ENCODE data around the gene ZNF487. TPM values are rescaled to one million over a fixed set of nuclear protein-coding genes. Genes with fewer than 3 reads are reported as not detected.
"Not testable (repeated sequence)": the region's sequence is repeated elsewhere in the genome, so short reads cannot be mapped to it uniquely, and the experiment has no call there.

The ZNF487 gene
- total and polyA plus RNA-seq, 4 experiments from 2014 or later = 3.1 to 7.7 (median 5.2) TPM

DNA sequence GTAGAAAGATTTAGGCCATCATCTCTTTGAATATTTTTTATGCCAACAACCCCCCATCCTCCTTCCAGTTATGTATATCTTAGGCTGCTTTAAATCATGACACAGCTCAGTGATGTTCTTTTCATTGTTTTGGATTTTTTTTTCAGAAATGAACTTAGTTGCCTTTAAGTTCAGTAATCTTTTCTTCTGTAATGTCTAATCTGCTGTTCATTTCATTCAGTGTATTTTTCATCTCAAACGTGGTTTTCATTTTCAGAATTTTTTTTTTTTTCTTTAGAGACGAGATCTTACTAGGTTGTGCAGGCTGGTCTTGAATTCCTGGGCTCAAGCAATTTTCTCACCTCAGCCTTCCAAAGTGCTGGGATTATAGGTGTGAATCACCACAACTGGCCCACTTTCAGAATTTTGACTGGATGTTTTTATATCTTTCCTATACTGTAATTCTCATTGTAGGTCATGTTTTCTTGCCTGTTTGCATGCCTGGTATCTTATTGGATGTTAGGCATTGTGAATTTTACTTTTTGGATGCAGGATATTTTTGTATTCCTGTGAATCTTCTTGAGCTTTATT lies 8.1 kb downstream of the ZNF487 start:
- no peak for DNase-seq
- ChIA-PET POLR2A (ENCODE audit: partially characterized antibody) (interaction anchor here (1.4 kb wide), 1 partner anchor 10 kb away, joined by 4 read pairs; no protein-coding TSS in a partner anchor), CTCF (ENCODE audit: partially characterized antibody) (interaction anchor here (1.0 to 1.4 kb wide), 3 partner anchors 8 to 45 kb away, joined by 3 to 4 read pairs (median 3); no protein-coding TSS in a partner anchor)
- Mint-ChIP-seq H3K4me1 (peaks cover 7 to 11% (median 9%) of the 10 kb centered on the region in 4 donors), H3K4me3 (peak overlapping the region in 1 of 8 donors; percentile 10), H3K9me3 (peaks cover 0 to 5% (median 0%) of the 10 kb centered on the region in 8 donors), H3K36me3 (peaks cover 3 to 17% of the 10 kb centered on the region in 2 donors), H3K27me3 (no peaks in the 10 kb centered on the region), H3K27ac (peak overlapping the region in 3 of 7 donors; percentile 40 to 69 (median 61))
- Histone ChIP-seq H3K27me3 (ENCODE audit: insufficient read depth, low read length) (no peaks in the 10 kb centered on the region), H3K9me3 (ENCODE audit: control insufficient read depth in 1 of 2, low read length in 2 of 2) (peaks cover 0 to 3% of the 10 kb centered on the region in 2 donors), H3K36me3 (ENCODE audit: insufficient read depth, low read length) (no peaks in the 10 kb centered on the region), H3K27ac (ENCODE audit: low read depth, low read length) (no peak overlapping the region), H3K4me3 (ENCODE audit: low read length in 2 of 2) (no peak overlapping the region), H3K4me1 (ENCODE audit: insufficient read depth, low read length) (peaks cover 5% of the 10 kb centered on the region)
- intact Hi-C loops (cut with micrococcal nuclease) = no loop called here

DNA sequence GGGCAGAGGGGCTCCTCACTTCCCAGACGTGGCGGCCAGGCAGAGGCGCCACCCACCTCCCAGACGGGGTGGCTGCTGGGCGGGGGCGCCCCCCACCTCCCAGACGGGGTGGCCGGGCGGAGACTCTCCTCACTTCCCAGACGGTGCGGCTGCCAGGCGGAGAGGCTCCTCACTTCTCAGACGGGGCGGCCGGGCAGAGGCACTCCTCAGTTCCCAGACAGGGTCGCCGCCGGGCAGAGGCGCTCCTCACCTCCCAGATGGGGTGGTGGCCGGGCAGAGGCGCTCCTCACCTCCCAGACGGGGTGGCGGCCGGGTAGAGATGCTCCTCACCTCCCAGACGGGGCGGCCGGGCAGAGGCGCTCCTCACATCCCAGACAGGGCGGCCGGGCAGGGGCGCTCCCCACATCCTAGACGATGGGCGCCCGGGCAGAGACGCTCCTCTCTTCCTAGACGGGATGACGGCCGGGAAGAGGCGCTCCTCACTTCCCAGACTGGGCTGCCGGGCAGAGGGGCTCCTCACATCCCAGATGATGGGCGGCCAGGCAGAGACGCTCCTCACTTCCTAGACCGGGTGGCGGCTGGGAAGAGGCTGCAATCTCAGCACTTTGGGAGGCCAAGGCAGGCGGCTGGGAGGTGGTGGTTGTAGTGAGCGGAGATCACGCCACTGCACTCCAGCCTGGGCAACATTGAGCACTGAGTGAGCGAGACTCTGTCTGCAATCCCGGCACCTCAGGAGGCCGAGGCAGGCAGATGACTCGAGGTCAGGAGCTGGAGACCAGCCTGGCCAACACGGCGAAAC lies 9.5 kb downstream of the ZNF487 start:
- intact Hi-C loops (cut with micrococcal nuclease); H3K4me3 Mint-ChIP-seq; H3K27me3 ChIP-seq (ENCODE audit: insufficient read depth, low read length); H3K4me1 ChIP-seq (ENCODE audit: insufficient read depth, low read length); POLR2A ChIA-PET (ENCODE audit: partially characterized antibody); DNase-seq; H3K9me3 Mint-ChIP-seq; H3K9me3 ChIP-seq (ENCODE audit: control insufficient read depth in 1 of 2, low read length in 2 of 2); H3K27ac ChIP-seq (ENCODE audit: low read depth, low read length); H3K4me3 ChIP-seq (ENCODE audit: low read length in 2 of 2); H3K36me3 ChIP-seq (ENCODE audit: insufficient read depth, low read length); H3K27me3 Mint-ChIP-seq: not testable (repeated sequence)
- CTCF ChIA-PET (ENCODE audit: partially characterized antibody) = interaction anchor here (3.2 kb wide), 1 partner anchor 10 kb away, joined by 19 read pairs; the partner anchor contains the start of gene ZNF487
- Mint-ChIP-seq H3K27ac (peak overlapping the region in 1 of 7 donors; percentile 65), H3K36me3 (peaks cover 3 to 17% of the 10 kb centered on the region in 2 donors), H3K4me1 (peaks cover 5 to 11% (median 8%) of the 10 kb centered on the region in 4 donors)

DNA sequence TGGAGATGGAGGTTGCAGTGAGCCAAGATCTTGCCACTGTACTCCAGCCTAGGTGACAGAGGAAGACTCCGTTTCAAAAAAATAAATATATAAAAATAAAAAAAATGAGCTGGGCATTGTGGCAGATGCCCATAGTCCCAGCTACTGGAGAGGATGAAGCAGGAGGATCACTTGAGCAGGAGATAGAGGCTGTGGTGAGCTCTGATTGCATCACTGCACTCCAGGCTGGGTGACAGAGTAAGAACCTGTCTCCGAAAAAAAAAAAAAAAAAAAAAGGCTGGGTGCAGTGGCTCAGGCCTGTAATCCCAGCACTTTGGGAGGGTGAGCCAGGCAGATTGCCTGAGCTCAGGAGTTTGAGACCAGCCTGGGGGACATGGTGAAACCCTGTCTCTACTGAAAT lies 11.8 kb downstream of the ZNF487 start:
- H3K27ac ChIP-seq (ENCODE audit: low read depth, low read length) = no peak overlapping the region
- Mint-ChIP-seq H3K9me3 (peaks cover 0 to 5% (median 0%) of the 10 kb centered on the region in 8 donors), H3K36me3 (peaks cover 3 to 17% of the 10 kb centered on the region in 2 donors), H3K27me3 (no peaks in the 10 kb centered on the region), H3K27ac (no peak overlapping the region), H3K4me3 (no peak overlapping the region), H3K4me1 (peaks cover 25 to 34% (median 29%) of the 10 kb centered on the region in 4 donors)
- H3K4me3 ChIP-seq (ENCODE audit: low read length in 2 of 2) = no peak overlapping the region
- ChIA-PET POLR2A (ENCODE audit: partially characterized antibody) (interaction anchor here (0.7 to 1.5 kb wide), 5 partner anchors 8 to 53 kb away, joined by 3 to 11 read pairs (median 3); partner anchors contain the start of gene ZNF487), CTCF (ENCODE audit: partially characterized antibody) (interaction anchor here (0.7 to 3.2 kb wide), 3 partner anchors 13 to 41 kb away, joined by 3 to 19 read pairs (median 5); partner anchors contain the start of gene ZNF487)
- H3K4me1 ChIP-seq (ENCODE audit: insufficient read depth, low read length) = peaks cover 32% of the 10 kb centered on the region
- DNase-seq = no peak
- H3K9me3 ChIP-seq (ENCODE audit: control insufficient read depth in 1 of 2, low read length in 2 of 2) = peaks cover 0 to 3% of the 10 kb centered on the region in 2 donors
- intact Hi-C loops (cut with micrococcal nuclease) = no loop called here
- H3K36me3 ChIP-seq (ENCODE audit: insufficient read depth, low read length) = no peaks in the 10 kb centered on the region
- no peaks in the 10 kb centered on the region for H3K27me3 ChIP-seq (ENCODE audit: insufficient read depth, low read length)

DNA sequence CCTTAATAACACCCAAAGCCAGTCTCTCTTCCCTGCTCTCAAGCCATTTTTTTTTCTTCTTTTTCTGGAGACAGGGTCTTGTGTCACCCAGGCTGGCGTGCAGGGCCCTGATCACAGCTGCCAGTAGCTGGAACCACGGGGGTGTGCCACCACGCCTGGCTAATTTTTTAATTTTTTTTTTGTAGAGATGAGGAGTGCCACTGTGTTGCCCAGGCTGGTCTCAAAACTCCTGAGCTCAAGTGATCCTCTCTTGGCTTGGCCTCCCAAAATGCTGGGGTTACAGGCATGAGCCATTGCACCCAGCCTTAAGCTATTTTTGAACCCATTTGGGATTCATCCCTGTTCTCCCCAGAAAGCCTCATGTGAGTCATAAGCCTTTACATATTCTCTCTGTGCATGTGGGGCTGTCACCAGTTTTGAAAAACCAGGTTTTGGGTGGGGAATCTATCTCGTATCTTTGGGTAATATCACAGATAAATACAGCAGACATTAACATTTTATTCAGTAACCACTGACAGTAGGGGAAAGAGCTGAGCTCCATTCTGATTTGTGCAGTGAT lies 15.5 kb downstream of the ZNF487 start:
- no peaks in the 10 kb centered on the region for H3K9me3 ChIP-seq (ENCODE audit: control insufficient read depth in 1 of 2, low read length in 2 of 2)
- H3K4me3 ChIP-seq (ENCODE audit: low read length in 2 of 2) = peak overlapping the region in 1 of 2 donors; percentile 13
- ChIA-PET CTCF (ENCODE audit: partially characterized antibody) (interaction anchor here (0.7 to 1.8 kb wide), 8 partner anchors 8 to 48 kb away, joined by 3 to 6 read pairs (median 4); no protein-coding TSS in a partner anchor), POLR2A (ENCODE audit: partially characterized antibody) (interaction anchor here (0.9 to 2.2 kb wide), 10 partner anchors 25 to 315 kb away, joined by 3 to 16 read pairs (median 4); partner anchors contain the start of gene CSGALNACT2)
- Mint-ChIP-seq H3K4me3 (peak overlapping the region; percentile 70 to 88 (median 80)), H3K4me1 (peaks cover 34 to 51% (median 44%) of the 10 kb centered on the region in 4 donors), H3K9me3 (peaks cover 0 to 3% (median 0%) of the 10 kb centered on the region in 8 donors), H3K27me3 (no peaks in the 10 kb centered on the region), H3K36me3 (peaks cover 4% of the 10 kb centered on the region in 2 donors), H3K27ac (peak overlapping the region; percentile 92 to 97 (median 94))
- no peaks in the 10 kb centered on the region for H3K36me3 ChIP-seq (ENCODE audit: insufficient read depth, low read length)
- DNase-seq = no peak
- H3K4me1 ChIP-seq (ENCODE audit: insufficient read depth, low read length) = peaks cover 52% of the 10 kb centered on the region
- H3K27me3 ChIP-seq (ENCODE audit: insufficient read depth, low read length) = no peaks in the 10 kb centered on the region
- peak overlapping the region; percentile 54 for H3K27ac ChIP-seq (ENCODE audit: low read depth, low read length)
- intact Hi-C loops (cut with micrococcal nuclease) = loop anchor here (1.0 kb wide), 1 partner anchor 15 kb away; the partner anchor contains the start of gene ZNF487

DNA sequence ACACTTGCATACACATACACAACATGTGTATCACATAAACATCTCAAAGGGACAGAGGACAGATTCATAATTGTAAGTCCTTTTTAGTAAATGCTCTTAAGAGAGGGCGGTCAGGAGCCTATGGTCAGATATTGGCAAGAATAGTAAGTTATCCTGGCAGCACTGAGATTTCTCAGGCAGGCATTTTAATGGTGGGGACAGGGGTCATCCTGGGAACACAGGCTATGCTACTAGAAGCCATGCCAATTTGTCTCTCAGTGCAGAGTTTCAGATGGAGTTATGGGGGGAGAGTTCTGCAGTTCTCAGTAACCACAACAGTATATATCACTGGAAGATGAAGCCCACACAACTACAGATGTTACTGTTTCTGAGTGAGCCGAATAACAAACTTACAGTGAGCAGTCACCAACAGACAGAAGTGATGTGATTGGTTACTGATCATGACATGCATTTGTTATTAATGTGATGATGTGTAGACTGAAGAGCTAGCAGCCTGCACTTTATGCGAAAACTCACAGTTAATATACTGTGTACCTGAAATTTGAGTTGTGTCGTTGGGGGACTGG lies 16.4 kb downstream of the ZNF487 start:
- H3K36me3 ChIP-seq (ENCODE audit: insufficient read depth, low read length) = no peaks in the 10 kb centered on the region
- DNase-seq = no peak
- peaks cover 52% of the 10 kb centered on the region for H3K4me1 ChIP-seq (ENCODE audit: insufficient read depth, low read length)
- no peaks in the 10 kb centered on the region for H3K9me3 ChIP-seq (ENCODE audit: control insufficient read depth in 1 of 2, low read length in 2 of 2)
- H3K27ac ChIP-seq (ENCODE audit: low read depth, low read length) = peak overlapping the region; percentile 54
- Mint-ChIP-seq H3K27me3 (no peaks in the 10 kb centered on the region), H3K4me3 (peak overlapping the region in 7 of 8 donors; percentile 64 to 88 (median 83)), H3K36me3 (peaks cover 0 to 4% of the 10 kb centered on the region in 2 donors), H3K27ac (peak overlapping the region; percentile 92 to 97 (median 94)), H3K9me3 (no peaks in the 10 kb centered on the region), H3K4me1 (peaks cover 37 to 56% (median 48%) of the 10 kb centered on the region in 4 donors)
- intact Hi-C loops (cut with micrococcal nuclease) = no loop called here
- no peak overlapping the region for H3K4me3 ChIP-seq (ENCODE audit: low read length in 2 of 2)
- no peaks in the 10 kb centered on the region for H3K27me3 ChIP-seq (ENCODE audit: insufficient read depth, low read length)
- ChIA-PET CTCF (ENCODE audit: partially characterized antibody) (interaction anchor here (1.1 to 1.8 kb wide), 4 partner anchors 9 to 105 kb away, joined by 3 to 6 read pairs (median 4); no protein-coding TSS in a partner anchor), POLR2A (ENCODE audit: partially characterized antibody) (interaction anchor here (0.9 to 2.1 kb wide), 3 partner anchors 26 to 316 kb away, joined by 5 to 9 read pairs (median 7); partner anchors contain the start of gene CSGALNACT2)

DNA sequence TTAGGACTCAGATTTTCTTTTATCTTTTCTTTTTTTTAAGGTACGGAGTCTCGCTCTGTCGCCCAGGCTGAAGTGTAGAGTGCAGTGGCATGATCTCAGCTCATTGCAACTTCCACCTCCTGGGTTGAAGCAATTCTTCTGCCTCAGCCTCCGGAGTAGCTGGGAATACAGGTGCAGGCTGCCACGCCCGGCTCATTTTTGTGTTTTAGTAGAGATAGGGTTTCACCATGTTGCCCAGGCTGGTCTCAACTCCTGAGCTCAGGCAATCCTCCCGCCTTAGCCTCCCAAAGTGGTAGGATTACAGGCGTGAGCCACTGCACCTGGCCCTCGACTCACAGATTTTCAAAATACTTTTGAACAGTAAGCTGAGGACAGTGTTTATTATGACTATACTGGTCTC lies 17.1 kb downstream of the ZNF487 start:
- H3K36me3 ChIP-seq (ENCODE audit: insufficient read depth, low read length); intact Hi-C loops (cut with micrococcal nuclease); H3K36me3 Mint-ChIP-seq; H3K9me3 ChIP-seq (ENCODE audit: control insufficient read depth in 1 of 2, low read length in 2 of 2); POLR2A ChIA-PET (ENCODE audit: partially characterized antibody); H3K27me3 ChIP-seq (ENCODE audit: insufficient read depth, low read length); H3K9me3 Mint-ChIP-seq; H3K27me3 Mint-ChIP-seq; DNase-seq: not testable (repeated sequence)
- H3K27ac Mint-ChIP-seq = peak overlapping the region in 6 of 7 donors; percentile 97 to 100 (median 99)
- H3K4me1 ChIP-seq (ENCODE audit: insufficient read depth, low read length) = peaks cover 52% of the 10 kb centered on the region
- H3K4me3 ChIP-seq (ENCODE audit: low read length in 2 of 2) = peak overlapping the region in 1 of 2 donors; percentile 73
- H3K4me3 Mint-ChIP-seq = peak overlapping the region; percentile 94 to 99 (median 98)
- peaks cover 42 to 62% (median 54%) of the 10 kb centered on the region in 4 donors for H3K4me1 Mint-ChIP-seq
- CTCF ChIA-PET (ENCODE audit: partially characterized antibody) = interaction anchor here (0.9 to 1.1 kb wide), 3 partner anchors 9 to 105 kb away, joined by 3 to 4 read pairs (median 3); no protein-coding TSS in a partner anchor
- H3K27ac ChIP-seq (ENCODE audit: low read depth, low read length) = peak overlapping the region; percentile 86
